PFSK-1 (cell line): Measurements from ENCODE around the gene IPO11.

Experiments used
- POLR2AphosphoS5 ChIP-seq: IDR thresholded peaks from 2 replicates; pipeline ENCODE4 v1.6.1; 2012; ENCODE audit warnings: low read depth, mild to moderate bottlenecking, control low read depth, low read length, moderate library complexity
- TAF1 ChIP-seq: IDR thresholded peaks from 2 replicates; pipeline ENCODE4 v1.6.1; 2012; ENCODE audit warnings: low read length, control low read depth, borderline replicate concordance; ENCODE audit not compliant: insufficient read depth
- TF ChIP-seq, protein P1 (sequence below), 2 experiments: IDR thresholded peaks; 2 replicates each; pipeline versions ENCODE4 v1.6.1 to v1.8.0; 2011 to 2012; ENCODE audit warnings: low read depth in 2 of 2, low read length in 2 of 2, control low read depth in 1 of 2, inconsistent platforms in 1 of 2, mild to moderate bottlenecking in 1 of 2, moderate library complexity in 1 of 2; ENCODE audit not compliant: insufficient read depth in 1 of 2

GRCh38 chr5:62633243-62633642, 220.7 kb downstream of the IPO11 start:
- TF ChIP-seq POLR2AphosphoS5 (no peak), TAF1 (no peak)
- TF ChIP-seq, protein P1, sequence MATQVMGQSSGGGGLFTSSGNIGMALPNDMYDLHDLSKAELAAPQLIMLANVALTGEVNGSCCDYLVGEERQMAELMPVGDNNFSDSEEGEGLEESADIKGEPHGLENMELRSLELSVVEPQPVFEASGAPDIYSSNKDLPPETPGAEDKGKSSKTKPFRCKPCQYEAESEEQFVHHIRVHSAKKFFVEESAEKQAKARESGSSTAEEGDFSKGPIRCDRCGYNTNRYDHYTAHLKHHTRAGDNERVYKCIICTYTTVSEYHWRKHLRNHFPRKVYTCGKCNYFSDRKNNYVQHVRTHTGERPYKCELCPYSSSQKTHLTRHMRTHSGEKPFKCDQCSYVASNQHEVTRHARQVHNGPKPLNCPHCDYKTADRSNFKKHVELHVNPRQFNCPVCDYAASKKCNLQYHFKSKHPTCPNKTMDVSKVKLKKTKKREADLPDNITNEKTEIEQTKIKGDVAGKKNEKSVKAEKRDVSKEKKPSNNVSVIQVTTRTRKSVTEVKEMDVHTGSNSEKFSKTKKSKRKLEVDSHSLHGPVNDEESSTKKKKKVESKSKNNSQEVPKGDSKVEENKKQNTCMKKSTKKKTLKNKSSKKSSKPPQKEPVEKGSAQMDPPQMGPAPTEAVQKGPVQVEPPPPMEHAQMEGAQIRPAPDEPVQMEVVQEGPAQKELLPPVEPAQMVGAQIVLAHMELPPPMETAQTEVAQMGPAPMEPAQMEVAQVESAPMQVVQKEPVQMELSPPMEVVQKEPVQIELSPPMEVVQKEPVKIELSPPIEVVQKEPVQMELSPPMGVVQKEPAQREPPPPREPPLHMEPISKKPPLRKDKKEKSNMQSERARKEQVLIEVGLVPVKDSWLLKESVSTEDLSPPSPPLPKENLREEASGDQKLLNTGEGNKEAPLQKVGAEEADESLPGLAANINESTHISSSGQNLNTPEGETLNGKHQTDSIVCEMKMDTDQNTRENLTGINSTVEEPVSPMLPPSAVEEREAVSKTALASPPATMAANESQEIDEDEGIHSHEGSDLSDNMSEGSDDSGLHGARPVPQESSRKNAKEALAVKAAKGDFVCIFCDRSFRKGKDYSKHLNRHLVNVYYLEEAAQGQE (IDR thresholded peaks at IDR 0.05; ENCODE audit: insufficient read depth in 1 of 2, low read depth in 2 of 2, low read length in 2 of 2): no peak
